B cell (primary cell): ENCODE results near the gene TENM4. TPM values are rescaled to one million over a fixed set of nuclear protein-coding genes. Genes with fewer than 3 reads are reported as not detected.

Source experiments
- ATAC-seq: fragments of 200-7000 bp; cut with Tn5 transposase; one replicate; pipeline ENCODE4 v1.10.0; 2021; ENCODE audit warnings: low read depth, mild to moderate bottlenecking, moderate number of reproducible peaks, moderate library complexity
- CTCF ChIA-PET: fragments of 350-600 bp; sonication (Branson Sonifier 250); formaldehyde crosslinking; loops from one replicate; lab custom pipeline; 2021; ENCODE audit warnings: antibody characterized with exemption, inconsistent platforms; lab: Charles Lee
- POLR2A ChIA-PET: fragments of 350-600 bp; sonication (Branson Sonifier 250); formaldehyde crosslinking; loops from one replicate; lab custom pipeline; 2021; ENCODE audit warnings: antibody characterized with exemption; lab: Charles Lee
- DNase-seq: peaks from one replicate; pipeline ENCODE4 v3.0.0; 2013
- H2AFZ ChIP-seq: 2 replicates; pipeline ENCODE4 v1.6.1; 2012; ENCODE audit warnings: mild to moderate bottlenecking, low read depth, low read length; ENCODE audit not compliant: insufficient read depth, poor library complexity, severe bottlenecking
- H3K27ac ChIP-seq, 2 donors: 1 replicate in 1 of 2; 2 replicates in 1 of 2; pipeline ENCODE4 v1.5.1; 2012 to 2013; ENCODE audit warnings: low read length in 2 of 2, mild to moderate bottlenecking in 2 of 2, moderate library complexity in 1 of 2
- H3K27me3 ChIP-seq, 4 experiments: fragments of 200-600 bp in 1 of 4; sonication (generic) in 1 of 4; replicated peaks in 1 of 4; 1 replicate in 2 of 4; 2 replicates in 2 of 4; pipeline versions ENCODE4 v1.6.1 to v1.7.0; 2013 to 2016; ENCODE audit warnings: low read length in 3 of 4, mild to moderate bottlenecking in 2 of 4, mixed read lengths in 1 of 4, moderate library complexity in 1 of 4; ENCODE audit not compliant: insufficient read depth in 4 of 4, control insufficient read depth in 3 of 4; ENCODE audit errors: control extremely low read depth in 1 of 4
- H3K36me3 ChIP-seq, 2 experiments: replicated peaks in 1 of 2; 1 replicate in 1 of 2; 2 replicates in 1 of 2; pipeline versions ENCODE4 v1.6.1 to v1.7.1; 2013; ENCODE audit warnings: low read length in 1 of 2; ENCODE audit not compliant: insufficient read depth in 2 of 2, control insufficient read depth in 1 of 2; ENCODE audit errors: control extremely low read depth in 1 of 2, extremely low read depth in 1 of 2
- H3K4me1 ChIP-seq, 2 donors: fragments of 200-600 bp in 1 of 2; sonication (generic) in 1 of 2; 1 replicate in 1 of 2; 2 replicates in 1 of 2; pipeline versions ENCODE4 v1.5.1 to v1.6.1; 2013 to 2017; ENCODE audit warnings: low read length in 2 of 2; ENCODE audit not compliant: control insufficient read depth in 2 of 2, insufficient read depth in 2 of 2
- H3K4me2 ChIP-seq: replicated peaks from 2 replicates; pipeline ENCODE3; 2012; ENCODE audit warnings: mild to moderate bottlenecking, low read depth, low read length; ENCODE audit not compliant: poor library complexity, severe bottlenecking
- H3K4me3 ChIP-seq, 5 experiments: fragments of 200-600 bp in 1 of 5; sonication (generic) in 1 of 5; 1 replicate in 3 of 5; 2 replicates in 2 of 5; pipeline versions ENCODE4 v1.5.1 to v1.7.0; 2011 to 2016; ENCODE audit warnings: low read length in 4 of 5, mild to moderate bottlenecking in 4 of 5, low read depth in 2 of 5, control low read depth in 1 of 5, moderate library complexity in 1 of 5; ENCODE audit not compliant: insufficient read depth in 1 of 5; ENCODE audit errors: control extremely low read depth in 1 of 5, extremely low read depth in 1 of 5
- H3K79me2 ChIP-seq: fragments of 200-600 bp; sonication (generic); one replicate; pipeline ENCODE4 v1.6.0; 2016; ENCODE audit warnings: low read length; ENCODE audit not compliant: control insufficient read depth, insufficient read depth
- H3K9ac ChIP-seq: fragments of 200-600 bp; sonication (generic); 2 replicates; pipeline ENCODE4 v1.6.1; 2017; ENCODE audit warnings: mild to moderate bottlenecking, low read length, moderate library complexity
- H3K9me3 ChIP-seq, 3 donors: one replicate each; pipeline versions ENCODE4 v1.6.1 to v1.7.1; 2013; ENCODE audit warnings: low read length in 2 of 3; ENCODE audit not compliant: control insufficient read depth in 2 of 3, insufficient read depth in 1 of 3; ENCODE audit errors: control extremely low read depth in 1 of 3
- H4K20me1 ChIP-seq: 2 replicates; pipeline ENCODE4 v1.6.0; 2012; ENCODE audit warnings: mild to moderate bottlenecking, low read length; ENCODE audit not compliant: insufficient read depth, control insufficient read depth, poor library complexity, severe bottlenecking
- H3K27ac Mint-ChIP-seq: one replicate; pipeline ENCODE4 v1.8.0; 2021; ENCODE audit warnings: mixed read lengths
- H3K27me3 Mint-ChIP-seq: one replicate; pipeline ENCODE4 v1.8.0; 2021; ENCODE audit warnings: mixed read lengths
- H3K4me1 Mint-ChIP-seq: one replicate; pipeline ENCODE4 v1.8.0; 2021; ENCODE audit warnings: mixed read lengths
- H3K4me3 Mint-ChIP-seq: one replicate; pipeline ENCODE4 v1.8.0; 2021; ENCODE audit warnings: mixed read lengths
- H3K9me3 Mint-ChIP-seq: one replicate; pipeline ENCODE4 v1.8.0; 2022; ENCODE audit warnings: mixed read lengths; ENCODE audit not compliant: insufficient read depth
- CTCF ChIP-seq: fragments of 200-600 bp; IDR thresholded peaks from one replicate; pipeline ENCODE4 v1.8.0; 2022; ENCODE audit warnings: antibody characterized with exemption, mild to moderate bottlenecking
- EZH2 ChIP-seq: IDR thresholded peaks from 2 replicates; pipeline ENCODE4 v1.6.1; 2012; ENCODE audit warnings: borderline replicate concordance, low read depth, mild to moderate bottlenecking, moderate library complexity, low read length; ENCODE audit not compliant: insufficient read depth, poor library complexity, severe bottlenecking
- WGBS: methylation state at CpG from one replicate; pipeline ENCODE4 v1.1.5; 2013; ENCODE audit warnings: missing lambda C conversion rate; ENCODE audit not compliant: insufficient coverage; 5-methylcytosine and 5-hydroxymethylcytosine counted together
- intact Hi-C: fragments of 100-400 bp; cut with micrococcal nuclease; formaldehyde crosslinking; loops from one replicate; pipeline ENCODE4 v1.10.0; 2022
- polyA plus RNA-seq: library from polyadenylated mRNA; depleted of rRNA; stranded (reverse); fragments of >200 nt; gene quantifications from 2 replicates; pipeline ENCODE4 v1.2.3, GENCODE V29; 2012
- total RNA-seq, 2 donors: library from RNA; stranded (reverse); fragments of 120-200 nt in 1 of 2; gene quantifications; 1 replicate in 1 of 2; 2 replicates in 1 of 2; pipeline versions ENCODE4 v1.2.3 to v1.2.4, GENCODE V29; 2013 to 2022

TENM4 gene
- total and polyA plus RNA-seq, 2 donors (not counting 1 experiment from before 2014, with no cell fraction given) = 0.09 to 5.7 TPM

- Mint-ChIP-seq H3K9me3 (no peaks in the 10 kb centered on the region), H3K4me1 (no peaks in the 10 kb centered on the region), H3K4me3 (no peak overlapping the region), H3K27me3 (peaks cover 27% of the 10 kb centered on the region), H3K27ac (no peak overlapping the region)
- 76% methylated on average over 3 of the region's 4 CpGs for WGBS
- Histone ChIP-seq H2AFZ (no peak overlapping the region), H3K27ac (no peak overlapping the region), H3K79me2 (no peaks in the 10 kb centered on the region), H3K4me2 (no peak overlapping the region), H3K4me3 (no peak overlapping the region), H4K20me1 (no peaks in the 10 kb centered on the region), H3K36me3 (no peaks in the 10 kb centered on the region), H3K4me1 (no peaks in the 10 kb centered on the region), H3K9ac (no peak overlapping the region), H3K27me3 (peaks cover 0 to 10% (median 1%) of the 10 kb centered on the region in 4 experiments), H3K9me3 (no peaks in the 10 kb centered on the region)
- CTCF ChIA-PET = no interaction called here
- intact Hi-C loops = no loop called here
- DNase-seq (no peak), ATAC-seq (no peak)
- TF ChIP-seq CTCF (no peak), EZH2 (no peak)
- POLR2A ChIA-PET = no interaction called here
These were observed 487.9 kb downstream of the TENM4 start for GRCh38 chr11:78952890-78953289.

- ATAC-seq (no peak), DNase-seq (no peak)
- POLR2A ChIA-PET = no interaction called here
- no peak overlapping the region for H3K27ac ChIP-seq
- no peaks in the 10 kb centered on the region for H4K20me1 ChIP-seq
- no peaks in the 10 kb centered on the region for H3K79me2 ChIP-seq
- 45% methylated on average over 4 of the region's 7 CpGs for WGBS
- no peak overlapping the region for H3K4me3 ChIP-seq
- H3K36me3 ChIP-seq = no peaks in the 10 kb centered on the region
- H2AFZ ChIP-seq = no peak overlapping the region
- no peak overlapping the region for H3K9ac ChIP-seq
- H3K4me2 ChIP-seq = no peak overlapping the region
- no peak overlapping the region for H3K27ac Mint-ChIP-seq
- peaks cover 0 to 10% (median 1%) of the 10 kb centered on the region in 4 experiments for H3K27me3 ChIP-seq
- no peaks in the 10 kb centered on the region for H3K4me1 Mint-ChIP-seq
- CTCF ChIA-PET = no interaction called here
- no peaks in the 10 kb centered on the region for H3K9me3 Mint-ChIP-seq
- H3K27me3 Mint-ChIP-seq = peaks cover 24% of the 10 kb centered on the region
- H3K4me1 ChIP-seq = no peaks in the 10 kb centered on the region
- TF ChIP-seq CTCF = no peak
- TF ChIP-seq EZH2 = no peak
- intact Hi-C loops = no loop called here
- no peaks in the 10 kb centered on the region for H3K9me3 ChIP-seq
- no peak overlapping the region for H3K4me3 Mint-ChIP-seq
These were observed 488.7 kb downstream of the TENM4 start for GRCh38 chr11:78952175-78952574.
